Central memory CD8-positive, alpha-beta T cell (primary cell): ENCODE results near the gene LRRC59.
A peak's percentile ranks its signal among the peaks of the same experiment; 100 is the strongest.
"Not testable (repeated sequence)": the region's sequence is repeated elsewhere in the genome, so short reads cannot be mapped to it uniquely, and the experiment has no call there.

Experiments used
- ATAC-seq: fragments of 150-1000 bp; cut with Tn5 transposase; replicated peaks from 2 replicates; pipeline ENCODE4 v1.10.0; 2022; ENCODE audit warnings: mild to moderate bottlenecking, moderate FRiP score, moderate number of reproducible peaks; ENCODE audit not compliant: poor library complexity, severe bottlenecking; ENCODE audit errors: extremely low read depth
- DNase-seq, 2 donors: peaks; one replicate each; pipeline ENCODE4 v3.0.0; 2021; ENCODE audit warnings: low spot score in 2 of 2
- H3K27ac Mint-ChIP-seq: one replicate; pipeline ENCODE4 v1.8.0; 2022; ENCODE audit warnings: low read depth, mild to moderate bottlenecking, moderate library complexity, mixed read lengths
- H3K27me3 Mint-ChIP-seq: one replicate; pipeline ENCODE4 v1.8.0; 2022; ENCODE audit warnings: mixed read lengths
- H3K36me3 Mint-ChIP-seq: one replicate; pipeline ENCODE4 v1.8.0; 2022; ENCODE audit warnings: mild to moderate bottlenecking, moderate library complexity, mixed read lengths; ENCODE audit not compliant: insufficient read depth
- H3K4me1 Mint-ChIP-seq: one replicate; pipeline ENCODE4 v1.8.0; 2022; ENCODE audit warnings: mixed read lengths
- H3K4me3 Mint-ChIP-seq: one replicate; pipeline ENCODE4 v1.8.0; 2022; ENCODE audit warnings: mild to moderate bottlenecking, moderate library complexity, mixed read lengths
- H3K9me3 Mint-ChIP-seq: one replicate; pipeline ENCODE4 v1.8.0; 2022; ENCODE audit warnings: mixed read lengths

Gene LRRC59

DNA sequence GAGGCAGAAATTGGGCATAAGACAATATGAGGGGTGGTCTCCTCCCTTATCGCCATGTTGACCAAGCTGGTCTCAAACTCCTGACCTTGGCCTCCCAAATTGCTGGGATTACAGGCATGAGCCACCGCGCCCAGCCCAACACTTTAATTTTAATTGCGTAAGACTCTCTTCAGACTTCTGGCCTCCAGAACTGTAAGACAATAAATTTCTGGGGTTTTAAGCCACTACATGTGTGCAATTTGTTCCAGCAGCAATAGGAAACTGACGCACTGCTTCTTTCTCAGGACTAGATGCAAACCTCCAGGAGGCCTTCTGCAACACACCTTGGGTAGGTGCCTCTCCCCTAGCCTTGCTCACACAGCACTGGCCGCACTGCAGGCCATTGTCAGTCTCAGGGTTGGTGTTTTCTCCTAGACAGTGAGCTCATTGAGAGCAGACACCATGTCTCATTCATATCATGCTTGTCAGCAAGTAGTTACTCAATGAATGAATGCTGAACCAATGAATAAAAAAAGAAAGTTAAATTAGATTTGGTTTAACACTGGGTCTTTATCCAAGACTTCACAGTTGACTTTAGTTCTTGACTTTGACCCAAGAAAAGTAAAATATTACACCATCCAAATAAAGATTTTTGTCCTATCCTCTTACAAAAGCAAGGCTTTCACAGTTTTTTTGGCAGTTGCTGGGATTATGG lies 23.2 kb upstream of the LRRC59 start:
- peak overlapping the region; percentile 82 for H3K27ac Mint-ChIP-seq
- H3K36me3 Mint-ChIP-seq, result peaks cover 1% of the 10 kb centered on the region
- DNase-seq (no peak), ATAC-seq (no peak)
- no peaks in the 10 kb centered on the region for H3K9me3 Mint-ChIP-seq
- peaks cover 11% of the 10 kb centered on the region for H3K27me3 Mint-ChIP-seq
- H3K4me1 Mint-ChIP-seq, result peaks cover 16% of the 10 kb centered on the region
- peak overlapping the region; percentile 61 for H3K4me3 Mint-ChIP-seq

DNA sequence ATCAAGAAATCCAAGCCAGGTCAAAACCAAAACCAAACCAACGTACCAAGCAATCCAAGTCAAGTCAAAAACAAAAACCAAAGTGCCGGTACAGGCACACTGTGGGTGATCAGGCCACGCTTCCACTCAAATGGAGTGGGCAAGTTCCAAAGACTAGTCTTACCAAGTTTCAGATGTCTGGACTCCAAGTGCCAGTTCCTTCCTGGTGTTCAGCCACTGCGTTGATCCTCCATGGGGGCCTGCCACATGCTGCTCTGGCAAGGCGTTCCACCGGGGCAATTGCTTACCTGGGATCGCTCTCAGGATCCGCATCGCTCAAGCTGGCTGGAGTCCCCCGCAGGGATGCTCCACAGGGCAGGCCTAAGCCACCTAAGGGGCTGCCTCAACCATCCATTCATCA lies 22.3 kb upstream of the LRRC59 start:
- Mint-ChIP-seq H3K4me1 (peaks cover 10% of the 10 kb centered on the region), H3K27me3 (peaks cover 11% of the 10 kb centered on the region)
- not testable (repeated sequence) for DNase-seq, H3K27ac Mint-ChIP-seq, H3K9me3 Mint-ChIP-seq, H3K36me3 Mint-ChIP-seq, H3K4me3 Mint-ChIP-seq, ATAC-seq

GRCh38 chr17:50414808-50415207 lies 17.5 kb upstream of the LRRC59 start:
- Mint-ChIP-seq H3K27me3 (peaks cover 11% of the 10 kb centered on the region), H3K27ac (no peak overlapping the region), H3K9me3 (no peaks in the 10 kb centered on the region), H3K4me1 (no peaks in the 10 kb centered on the region), H3K36me3 (no peaks in the 10 kb centered on the region), H3K4me3 (no peak overlapping the region)
- ATAC-seq, result no peak
- no peak for DNase-seq

DNA sequence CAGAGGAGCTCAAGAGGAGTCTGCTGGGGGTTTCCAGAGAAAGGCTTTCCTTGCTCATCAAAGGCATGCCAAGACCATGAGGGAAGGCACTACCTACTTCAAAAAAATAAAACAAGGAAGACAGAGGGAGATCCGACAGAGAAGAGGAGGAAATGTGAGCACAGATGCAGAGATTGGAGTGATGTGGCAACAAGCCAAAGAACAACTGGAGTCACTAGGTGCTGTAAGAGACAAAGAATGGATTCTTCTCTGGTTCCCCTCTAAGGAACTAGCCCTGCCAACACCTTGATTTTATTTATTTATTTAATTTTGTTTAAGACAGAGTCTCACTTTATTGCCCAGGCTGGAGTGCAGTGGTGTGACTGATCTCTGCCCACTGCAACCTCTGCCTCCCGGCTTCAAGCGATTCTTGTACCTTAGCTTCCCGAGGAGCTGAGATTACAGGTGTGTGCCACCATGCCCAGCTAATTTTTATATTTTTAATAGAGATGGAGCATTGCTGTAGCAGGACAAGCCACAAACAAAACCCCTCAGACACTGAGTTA lies 14.9 kb upstream of the LRRC59 start:
- H3K4me1 Mint-ChIP-seq, result no peaks in the 10 kb centered on the region
- H3K4me3 Mint-ChIP-seq, result no peak overlapping the region
- ATAC-seq (no peak), DNase-seq (no peak)
- H3K9me3 Mint-ChIP-seq, result no peaks in the 10 kb centered on the region
- H3K36me3 Mint-ChIP-seq, result no peaks in the 10 kb centered on the region
- peaks cover 11% of the 10 kb centered on the region for H3K27me3 Mint-ChIP-seq
- no peak overlapping the region for H3K27ac Mint-ChIP-seq

DNA sequence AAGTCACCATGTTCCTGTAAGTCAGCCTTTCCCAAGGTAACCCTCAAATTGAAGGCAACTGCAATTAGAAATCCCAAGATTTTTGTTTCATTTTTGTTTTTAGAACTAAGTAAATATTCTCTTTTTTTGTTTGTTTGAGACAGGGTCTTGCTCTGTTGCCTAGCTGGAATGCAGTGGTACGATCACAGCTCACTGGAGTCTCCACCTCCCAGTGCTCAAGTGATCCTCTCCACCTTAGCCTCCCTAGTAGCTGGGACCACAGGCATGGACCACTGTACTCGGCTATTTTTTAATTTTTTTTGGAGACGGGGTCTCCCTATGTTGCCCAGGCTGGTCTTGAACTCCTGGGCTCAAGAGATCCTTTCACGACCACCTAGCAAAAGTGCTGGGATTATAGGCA lies 10.6 kb upstream of the LRRC59 start:
- ATAC-seq, result no peak
- Mint-ChIP-seq H3K9me3 (no peaks in the 10 kb centered on the region), H3K4me1 (no peaks in the 10 kb centered on the region), H3K27ac (no peak overlapping the region), H3K27me3 (peaks cover 40% of the 10 kb centered on the region), H3K36me3 (peaks cover 1% of the 10 kb centered on the region), H3K4me3 (no peak overlapping the region)
- no peak for DNase-seq

GRCh38 chr17:50406578-50406977 lies 9.3 kb upstream of the LRRC59 start:
- Mint-ChIP-seq H3K36me3 (peaks cover 1% of the 10 kb centered on the region), H3K27ac (no peak overlapping the region), H3K27me3 (peaks cover 41% of the 10 kb centered on the region), H3K4me3 (no peak overlapping the region), H3K9me3 (no peaks in the 10 kb centered on the region), H3K4me1 (no peaks in the 10 kb centered on the region)
- ATAC-seq (no peak), DNase-seq (no peak)

- H3K27ac Mint-ChIP-seq, H3K9me3 Mint-ChIP-seq, DNase-seq, H3K36me3 Mint-ChIP-seq, H3K4me1 Mint-ChIP-seq, ATAC-seq, H3K4me3 Mint-ChIP-seq: not testable (repeated sequence)
- H3K27me3 Mint-ChIP-seq, result peaks cover 41% of the 10 kb centered on the region
These were observed 8.0 kb upstream of the LRRC59 start for GRCh38 chr17:50405351-50405750.

DNA sequence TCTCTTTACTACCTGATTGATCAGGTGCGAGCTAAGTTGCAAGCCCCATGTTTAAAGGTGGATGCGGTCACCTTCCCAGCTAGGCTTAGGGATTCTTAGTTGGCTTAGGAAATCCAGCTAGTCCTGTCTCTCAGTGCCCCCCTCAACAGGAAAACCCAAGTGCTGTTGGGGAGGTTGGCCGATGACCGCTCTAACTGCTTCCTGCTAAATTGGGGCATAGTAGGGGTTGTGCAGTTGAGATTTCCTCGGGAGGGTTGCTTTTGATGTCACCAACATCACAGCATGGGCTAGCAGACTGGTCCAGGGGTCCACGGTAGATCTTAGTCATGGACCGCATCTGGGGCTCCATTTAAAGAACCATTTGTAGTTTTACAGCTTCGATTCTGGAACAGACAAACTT lies 2.3 kb upstream of the LRRC59 start:
- not testable (repeated sequence) for H3K36me3 Mint-ChIP-seq, DNase-seq, H3K9me3 Mint-ChIP-seq, H3K27ac Mint-ChIP-seq, H3K4me3 Mint-ChIP-seq, ATAC-seq
- H3K4me1 Mint-ChIP-seq, result peaks cover 22% of the 10 kb centered on the region
- H3K27me3 Mint-ChIP-seq, result peaks cover 18% of the 10 kb centered on the region

DNA sequence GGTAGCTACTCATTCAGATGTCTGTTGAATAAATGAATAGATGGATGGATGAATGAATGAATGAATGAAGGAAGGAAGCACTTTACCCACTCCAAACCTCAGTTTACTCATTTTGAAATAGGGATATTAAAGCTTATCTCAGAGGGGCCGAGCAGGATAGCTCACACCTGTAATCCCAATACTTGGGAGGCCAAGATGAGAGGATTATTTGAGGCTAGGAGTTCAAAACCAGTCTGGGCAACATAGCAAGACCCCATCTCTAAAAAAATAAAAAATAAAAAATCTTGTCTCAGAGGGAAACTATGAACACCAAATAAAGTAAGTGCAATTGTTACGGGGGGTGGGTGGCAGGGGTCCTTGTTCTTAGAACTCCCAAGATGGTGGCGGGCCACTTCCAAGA lies 1.3 kb upstream of the LRRC59 start:
- not testable (repeated sequence) for DNase-seq, H3K9me3 Mint-ChIP-seq, ATAC-seq, H3K27ac Mint-ChIP-seq, H3K27me3 Mint-ChIP-seq
- peak overlapping the region; percentile 80 for H3K4me3 Mint-ChIP-seq
- peaks cover 30% of the 10 kb centered on the region for H3K4me1 Mint-ChIP-seq
- peaks cover 15% of the 10 kb centered on the region for H3K36me3 Mint-ChIP-seq

DNA sequence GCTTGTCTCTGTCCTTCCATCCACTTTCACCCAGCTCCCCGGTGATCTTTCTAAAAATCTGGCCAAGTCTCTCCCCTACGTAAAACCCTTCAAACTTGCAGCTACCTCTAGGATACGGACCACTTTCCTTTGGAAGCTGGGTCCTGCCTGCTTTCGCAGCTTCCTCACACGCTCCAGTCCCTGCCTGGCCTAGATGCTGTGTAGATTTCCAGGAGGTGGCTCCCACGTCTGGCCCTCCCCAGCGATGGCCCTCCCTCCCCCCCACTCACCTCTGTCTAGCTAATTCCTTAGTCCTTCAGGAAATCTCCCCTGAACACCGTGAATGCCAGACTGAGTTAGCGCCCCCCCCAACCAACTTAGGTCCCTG lies 579 bp upstream of the LRRC59 start:
- peaks cover 21% of the 10 kb centered on the region for H3K36me3 Mint-ChIP-seq
- no peaks in the 10 kb centered on the region for H3K9me3 Mint-ChIP-seq
- peaks cover 1% of the 10 kb centered on the region for H3K27me3 Mint-ChIP-seq
- H3K4me3 Mint-ChIP-seq, result peak overlapping the region; percentile 80
- H3K27ac Mint-ChIP-seq, result peak overlapping the region; percentile 62
- peaks cover 38% of the 10 kb centered on the region for H3K4me1 Mint-ChIP-seq
- DNase-seq (no peak), ATAC-seq (no peak)

DNA sequence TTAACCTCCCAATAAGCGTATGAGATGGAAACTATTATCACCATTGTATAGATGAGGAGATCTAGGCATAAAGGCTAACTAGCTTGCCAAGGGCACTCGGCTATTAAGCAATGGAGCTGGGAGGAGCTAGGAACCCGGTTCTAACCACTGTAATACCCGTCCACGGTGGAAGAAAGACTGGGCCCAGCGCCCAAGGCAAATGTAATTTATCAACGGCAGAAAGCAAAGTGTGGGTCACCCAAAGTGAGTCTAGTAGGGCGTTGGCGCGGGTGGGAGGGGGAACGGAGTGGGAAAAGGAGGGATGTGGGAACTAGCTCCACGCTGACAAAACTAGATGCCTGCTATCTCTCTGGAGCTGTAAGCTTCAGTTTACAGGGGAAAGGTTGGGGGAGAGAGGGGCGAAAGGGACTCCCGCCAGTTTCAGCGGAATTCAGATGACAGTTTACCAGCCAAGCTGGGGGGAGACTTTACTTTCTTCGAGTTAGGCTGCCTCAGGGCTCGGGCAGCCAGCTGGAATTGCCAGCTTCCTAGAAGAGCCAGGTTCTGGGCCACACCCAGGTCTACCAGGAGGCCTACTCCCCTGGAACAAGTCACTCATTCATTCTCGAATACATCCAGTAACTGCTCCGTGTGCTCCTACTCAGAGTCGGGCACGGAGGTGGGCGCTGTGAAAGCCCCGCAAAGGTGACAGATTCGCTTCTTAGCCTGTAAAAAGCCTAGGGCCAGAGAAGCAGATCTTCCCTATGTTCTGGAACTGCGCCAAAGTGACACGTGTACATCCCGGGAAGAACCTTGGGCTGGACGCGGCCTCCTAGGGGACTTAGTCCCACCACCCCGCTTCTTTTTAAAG lies 837 bp downstream of the LRRC59 start:
- no peak for DNase-seq
- ATAC-seq, result peak; percentile 25

DNA sequence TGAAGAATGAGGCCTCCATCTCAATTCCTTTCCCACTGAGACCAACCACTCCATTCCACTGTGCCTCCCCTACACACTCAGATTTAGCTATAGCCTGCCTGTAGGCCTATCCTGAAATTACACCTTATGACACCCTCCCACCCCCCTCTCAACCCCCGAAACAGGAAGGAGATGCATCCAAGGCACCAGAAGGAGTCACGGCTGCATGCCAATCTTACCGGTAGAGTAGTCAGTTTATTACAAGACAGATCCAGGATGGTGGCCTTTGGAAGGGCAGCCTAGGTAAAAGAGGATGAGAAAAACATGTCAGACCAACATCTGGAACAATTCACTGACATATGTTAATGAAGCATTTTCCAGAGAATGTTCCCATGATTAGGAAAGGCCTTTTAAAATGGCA lies 2.6 kb downstream of the LRRC59 start:
- Mint-ChIP-seq H3K4me3 (peak overlapping the region; percentile 80), H3K27ac (no peak overlapping the region)

More for the DNA sequence above, 837 bp downstream of the LRRC59 start:
- Mint-ChIP-seq H3K4me1 (peaks cover 38% of the 10 kb centered on the region), H3K27me3 (no peaks in the 10 kb centered on the region), H3K9me3 (no peaks in the 10 kb centered on the region), H3K36me3 (peaks cover 35% of the 10 kb centered on the region), H3K27ac (peak overlapping the region; percentile 62), H3K4me3 (peak overlapping the region; percentile 80)

DNA sequence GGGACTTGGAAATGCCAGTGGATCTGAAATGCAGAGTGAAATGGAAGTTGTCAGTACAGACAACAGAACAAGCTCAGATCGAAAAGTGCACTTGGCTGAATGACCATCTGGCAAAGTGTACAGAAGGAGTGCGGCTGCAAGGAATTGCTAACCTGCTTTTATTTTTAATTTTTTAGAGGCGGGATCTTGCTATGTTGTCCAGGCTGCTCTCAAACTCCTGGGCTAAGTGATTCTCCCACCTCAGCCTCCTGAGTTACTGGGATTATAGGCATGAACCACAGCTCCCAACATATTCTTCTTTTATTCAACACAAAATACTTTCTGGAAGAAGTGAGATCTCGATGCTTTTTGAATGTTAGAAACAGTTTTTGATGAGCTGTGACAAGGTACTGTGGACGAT lies 3.6 kb downstream of the LRRC59 start:
- peaks cover 38% of the 10 kb centered on the region for H3K4me1 Mint-ChIP-seq
- no peak for DNase-seq
- no peak overlapping the region for H3K4me3 Mint-ChIP-seq
- H3K27ac Mint-ChIP-seq, result no peak overlapping the region
- no peaks in the 10 kb centered on the region for H3K27me3 Mint-ChIP-seq
- ATAC-seq, result no peak
- H3K9me3 Mint-ChIP-seq, result no peaks in the 10 kb centered on the region
- peaks cover 54% of the 10 kb centered on the region for H3K36me3 Mint-ChIP-seq

More for the DNA sequence above, 2.6 kb downstream of the LRRC59 start:
- Mint-ChIP-seq H3K27me3 (no peaks in the 10 kb centered on the region), H3K9me3 (no peaks in the 10 kb centered on the region), H3K36me3 (peaks cover 46% of the 10 kb centered on the region), H3K4me1 (peaks cover 38% of the 10 kb centered on the region)
- DNase-seq (no peak), ATAC-seq (no peak)
